Measurements from ENCODE around the gene TRERF1.

The TRERF1 gene

DNA sequence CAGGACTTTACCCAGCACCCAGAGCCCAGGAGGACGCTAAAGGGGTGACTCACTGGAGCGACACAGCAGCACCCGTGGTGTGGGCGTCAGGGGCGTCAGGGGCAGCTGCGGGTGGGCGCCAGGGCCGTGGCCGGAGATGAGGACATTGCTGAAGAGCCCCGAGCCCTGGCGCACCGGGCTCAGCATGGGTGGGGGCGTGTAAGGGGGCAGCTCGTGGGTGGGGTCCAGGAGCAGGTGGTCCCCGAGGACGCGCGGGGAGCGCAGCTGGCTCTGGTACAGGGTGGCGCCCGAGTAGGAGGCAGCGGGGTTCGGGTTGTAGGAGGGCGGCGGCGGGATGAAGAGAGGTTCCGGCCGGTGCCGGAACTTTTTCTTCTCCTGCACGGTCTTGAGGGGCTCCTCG lies 192.4 kb downstream of the TRERF1 start:
- Histone ChIP-seq H3K4me3 (ENCODE audit: low read depth, low read length) (no peak overlapping the region), H3K27ac (ENCODE audit: low read depth, low read length) (no peak overlapping the region), H3K27me3 (ENCODE audit: control insufficient read depth, insufficient read depth, low read length) (no peaks in the 10 kb centered on the region), H3K9me3 (ENCODE audit: control insufficient read depth, insufficient read depth, low read length) (no peaks in the 10 kb centered on the region), H3K9ac (ENCODE audit: low read depth, low read length) (no peak overlapping the region), H3K4me1 (ENCODE audit: control insufficient read depth, insufficient read depth, low read length) (peaks cover 33% of the 10 kb centered on the region), H3K36me3 (ENCODE audit: control insufficient read depth, insufficient read depth, low read length) (peaks cover 24% of the 10 kb centered on the region)

GRCh38 chr6:42257614-42258013 lies 194.1 kb downstream of the TRERF1 start:
- Histone ChIP-seq H3K27ac (ENCODE audit: low read depth, low read length) (peak overlapping the region; percentile 94), H3K4me1 (ENCODE audit: control insufficient read depth, insufficient read depth, low read length) (peaks cover 33% of the 10 kb centered on the region), H3K9me3 (ENCODE audit: control insufficient read depth, insufficient read depth, low read length) (no peaks in the 10 kb centered on the region), H3K9ac (ENCODE audit: low read depth, low read length) (no peak overlapping the region), H3K27me3 (ENCODE audit: control insufficient read depth, insufficient read depth, low read length) (no peaks in the 10 kb centered on the region), H3K4me3 (ENCODE audit: low read depth, low read length) (no peak overlapping the region), H3K36me3 (ENCODE audit: control insufficient read depth, insufficient read depth, low read length) (peaks cover 41% of the 10 kb centered on the region)

DNA sequence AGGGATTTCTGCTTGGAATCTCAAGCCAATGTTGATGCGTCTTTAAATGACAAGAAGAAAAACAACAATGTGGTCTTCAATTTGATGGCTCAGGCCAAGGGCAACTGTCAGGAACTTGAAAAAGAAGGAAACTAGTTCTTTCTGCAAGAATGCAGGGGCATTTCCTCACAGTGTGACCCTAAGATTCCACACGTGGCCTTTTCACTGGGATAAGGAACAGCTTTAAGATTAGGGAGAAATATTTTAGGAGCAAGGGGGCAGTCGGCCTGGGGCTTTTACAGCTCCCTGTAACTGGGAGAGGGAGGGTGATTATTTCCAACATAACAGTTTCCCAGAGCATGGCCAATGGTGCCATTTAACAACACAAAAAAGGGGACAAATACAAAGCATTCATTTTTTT lies 194.7 kb downstream of the TRERF1 start:
- peaks cover 44% of the 10 kb centered on the region for H3K36me3 ChIP-seq (ENCODE audit: control insufficient read depth, insufficient read depth, low read length)

DNA sequence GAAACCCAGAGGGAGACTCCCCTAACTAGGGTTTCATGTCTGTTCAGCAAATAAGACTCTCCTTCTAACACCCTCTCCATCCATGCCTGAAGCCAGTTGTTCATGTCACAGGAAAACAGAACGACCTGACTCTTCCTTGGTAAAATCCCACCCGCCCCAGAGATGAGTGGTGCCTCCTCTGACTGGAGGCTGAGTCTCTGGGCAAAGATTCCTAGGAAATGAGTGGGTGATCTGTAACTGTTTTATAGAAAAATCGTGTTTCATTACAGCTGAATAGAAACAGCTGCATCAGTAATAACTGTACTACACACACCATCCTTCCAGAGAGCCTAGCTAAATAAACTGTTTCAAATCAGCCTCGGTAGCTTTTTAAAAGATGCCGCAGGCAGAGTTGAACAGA lies 196.7 kb downstream of the TRERF1 start:
- H3K27ac ChIP-seq (ENCODE audit: low read depth, low read length): no peak overlapping the region
- H3K36me3 ChIP-seq (ENCODE audit: control insufficient read depth, insufficient read depth, low read length): peaks cover 46% of the 10 kb centered on the region

More for the DNA sequence above, 194.7 kb downstream of the TRERF1 start:
- Histone ChIP-seq H3K4me3 (ENCODE audit: low read depth, low read length) (no peak overlapping the region), H3K4me1 (ENCODE audit: control insufficient read depth, insufficient read depth, low read length) (peaks cover 33% of the 10 kb centered on the region), H3K9ac (ENCODE audit: low read depth, low read length) (no peak overlapping the region), H3K27ac (ENCODE audit: low read depth, low read length) (peak overlapping the region; percentile 94), H3K9me3 (ENCODE audit: control insufficient read depth, insufficient read depth, low read length) (no peaks in the 10 kb centered on the region), H3K27me3 (ENCODE audit: control insufficient read depth, insufficient read depth, low read length) (no peaks in the 10 kb centered on the region)

GRCh38 chr6:42254505-42254904 lies 197.2 kb downstream of the TRERF1 start:
- peaks cover 51% of the 10 kb centered on the region for H3K36me3 ChIP-seq (ENCODE audit: control insufficient read depth, insufficient read depth, low read length)
- peaks cover 23% of the 10 kb centered on the region for H3K4me1 ChIP-seq (ENCODE audit: control insufficient read depth, insufficient read depth, low read length)
- no peak overlapping the region for H3K27ac ChIP-seq (ENCODE audit: low read depth, low read length)
- no peaks in the 10 kb centered on the region for H3K27me3 ChIP-seq (ENCODE audit: control insufficient read depth, insufficient read depth, low read length)
- no peaks in the 10 kb centered on the region for H3K9me3 ChIP-seq (ENCODE audit: control insufficient read depth, insufficient read depth, low read length)
- H3K4me3 ChIP-seq (ENCODE audit: low read depth, low read length): no peak overlapping the region
- H3K9ac ChIP-seq (ENCODE audit: low read depth, low read length): no peak overlapping the region

More for the DNA sequence above, 196.7 kb downstream of the TRERF1 start:
- Histone ChIP-seq H3K9ac (ENCODE audit: low read depth, low read length) (no peak overlapping the region), H3K4me3 (ENCODE audit: low read depth, low read length) (no peak overlapping the region), H3K9me3 (ENCODE audit: control insufficient read depth, insufficient read depth, low read length) (no peaks in the 10 kb centered on the region), H3K27me3 (ENCODE audit: control insufficient read depth, insufficient read depth, low read length) (no peaks in the 10 kb centered on the region), H3K4me1 (ENCODE audit: control insufficient read depth, insufficient read depth, low read length) (peaks cover 25% of the 10 kb centered on the region)

GRCh38 chr6:42251911-42252637 lies 199.7 kb downstream of the TRERF1 start:
- Histone ChIP-seq H3K4me3 (ENCODE audit: low read depth, low read length) (no peak overlapping the region), H3K9me3 (ENCODE audit: control insufficient read depth, insufficient read depth, low read length) (no peaks in the 10 kb centered on the region), H3K36me3 (ENCODE audit: control insufficient read depth, insufficient read depth, low read length) (peaks cover 58% of the 10 kb centered on the region), H3K4me1 (ENCODE audit: control insufficient read depth, insufficient read depth, low read length) (peaks cover 9% of the 10 kb centered on the region), H3K27me3 (ENCODE audit: control insufficient read depth, insufficient read depth, low read length) (no peaks in the 10 kb centered on the region), H3K27ac (ENCODE audit: low read depth, low read length) (no peak overlapping the region), H3K9ac (ENCODE audit: low read depth, low read length) (no peak overlapping the region)

- Histone ChIP-seq H3K9ac (ENCODE audit: low read depth, low read length) (no peak overlapping the region), H3K9me3 (ENCODE audit: control insufficient read depth, insufficient read depth, low read length) (no peaks in the 10 kb centered on the region), H3K36me3 (ENCODE audit: control insufficient read depth, insufficient read depth, low read length) (peaks cover 57% of the 10 kb centered on the region), H3K27ac (ENCODE audit: low read depth, low read length) (no peak overlapping the region), H3K27me3 (ENCODE audit: control insufficient read depth, insufficient read depth, low read length) (no peaks in the 10 kb centered on the region), H3K4me3 (ENCODE audit: low read depth, low read length) (no peak overlapping the region), H3K4me1 (ENCODE audit: control insufficient read depth, insufficient read depth, low read length) (peaks cover 3% of the 10 kb centered on the region)
Observed at GRCh38 chr6:42251500-42251899, 200.2 kb downstream of the TRERF1 start.

DNA sequence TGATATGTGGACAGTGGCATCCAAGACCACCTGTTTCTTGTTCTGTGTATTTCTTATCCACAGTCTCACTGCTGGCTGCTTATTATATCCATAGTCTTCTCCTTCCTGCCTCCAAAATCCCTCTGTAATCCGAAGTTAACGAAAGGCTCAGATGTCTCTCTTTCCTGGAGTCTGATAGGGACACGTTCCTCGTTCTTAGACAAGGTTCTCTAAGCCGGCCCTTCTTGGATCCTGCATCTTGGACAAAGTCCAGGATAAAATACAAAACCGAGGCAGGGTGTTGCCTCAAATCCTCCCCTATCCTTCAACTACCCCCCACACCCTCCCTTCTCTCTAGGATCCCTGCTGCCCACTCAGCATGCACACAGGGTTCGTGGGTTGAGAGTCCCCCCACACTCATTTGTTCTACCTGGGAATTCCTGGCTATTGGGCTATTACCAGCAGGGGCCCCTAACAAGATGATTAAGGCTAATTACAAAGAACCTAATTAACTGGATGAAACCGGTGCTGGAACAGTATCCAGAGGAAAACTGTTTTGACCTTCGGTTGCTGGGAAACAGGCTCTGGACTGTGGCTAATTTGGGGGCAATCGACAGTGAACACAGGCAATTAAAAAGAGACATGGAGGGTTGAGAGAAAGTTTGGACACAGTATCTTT lies 201.3 kb downstream of the TRERF1 start:
- H3K4me1 ChIP-seq (ENCODE audit: control insufficient read depth, insufficient read depth, low read length): no peaks in the 10 kb centered on the region
- no peaks in the 10 kb centered on the region for H3K27me3 ChIP-seq (ENCODE audit: control insufficient read depth, insufficient read depth, low read length)
- no peak overlapping the region for H3K27ac ChIP-seq (ENCODE audit: low read depth, low read length)
- H3K36me3 ChIP-seq (ENCODE audit: control insufficient read depth, insufficient read depth, low read length): peaks cover 56% of the 10 kb centered on the region
- H3K9ac ChIP-seq (ENCODE audit: low read depth, low read length): no peak overlapping the region
- H3K4me3 ChIP-seq (ENCODE audit: low read depth, low read length): no peak overlapping the region
- no peaks in the 10 kb centered on the region for H3K9me3 ChIP-seq (ENCODE audit: control insufficient read depth, insufficient read depth, low read length)

GRCh38 chr6:42249279-42249678 lies 202.4 kb downstream of the TRERF1 start:
- no peak overlapping the region for H3K4me3 ChIP-seq (ENCODE audit: low read depth, low read length)
- no peak overlapping the region for H3K27ac ChIP-seq (ENCODE audit: low read depth, low read length)
- peaks cover 54% of the 10 kb centered on the region for H3K36me3 ChIP-seq (ENCODE audit: control insufficient read depth, insufficient read depth, low read length)
- no peak overlapping the region for H3K9ac ChIP-seq (ENCODE audit: low read depth, low read length)
- no peaks in the 10 kb centered on the region for H3K4me1 ChIP-seq (ENCODE audit: control insufficient read depth, insufficient read depth, low read length)
- no peaks in the 10 kb centered on the region for H3K9me3 ChIP-seq (ENCODE audit: control insufficient read depth, insufficient read depth, low read length)
- no peaks in the 10 kb centered on the region for H3K27me3 ChIP-seq (ENCODE audit: control insufficient read depth, insufficient read depth, low read length)

DNA sequence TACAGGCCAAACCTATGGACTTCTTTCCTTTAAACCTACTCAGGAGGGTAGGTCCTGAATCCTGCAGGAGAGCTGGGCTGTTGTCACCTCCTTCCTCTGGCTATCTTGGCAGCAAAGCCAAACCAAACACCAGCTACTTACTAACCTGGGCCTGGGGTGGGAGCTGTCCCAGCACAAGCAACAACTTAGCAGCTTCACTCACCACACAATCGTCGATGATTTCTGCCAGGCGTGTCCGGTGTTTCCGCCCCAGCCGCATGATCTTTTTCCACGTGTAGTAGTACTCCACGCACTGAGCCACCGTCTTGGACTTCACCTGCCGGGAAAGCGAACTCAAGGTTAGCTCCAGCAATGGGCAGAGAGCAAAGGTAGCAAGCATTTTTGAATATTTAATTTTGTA lies 208.7 kb downstream of the TRERF1 start:
- Histone ChIP-seq H3K36me3 (ENCODE audit: control insufficient read depth, insufficient read depth, low read length) (peaks cover 59% of the 10 kb centered on the region), H3K27me3 (ENCODE audit: control insufficient read depth, insufficient read depth, low read length) (no peaks in the 10 kb centered on the region), H3K9me3 (ENCODE audit: control insufficient read depth, insufficient read depth, low read length) (no peaks in the 10 kb centered on the region), H3K4me3 (ENCODE audit: low read depth, low read length) (no peak overlapping the region), H3K9ac (ENCODE audit: low read depth, low read length) (no peak overlapping the region), H3K4me1 (ENCODE audit: control insufficient read depth, insufficient read depth, low read length) (peaks cover 25% of the 10 kb centered on the region), H3K27ac (ENCODE audit: low read depth, low read length) (peak overlapping the region; percentile 23)

GRCh38 chr6:42241915-42242314 lies 209.8 kb downstream of the TRERF1 start:
- Histone ChIP-seq H3K9ac (ENCODE audit: low read depth, low read length) (peak overlapping the region; percentile 30; the same call in 1 of the 2 replicates), H3K27ac (ENCODE audit: low read depth, low read length) (peak overlapping the region; percentile 80), H3K27me3 (ENCODE audit: control insufficient read depth, insufficient read depth, low read length) (no peaks in the 10 kb centered on the region), H3K4me3 (ENCODE audit: low read depth, low read length) (no peak overlapping the region), H3K36me3 (ENCODE audit: control insufficient read depth, insufficient read depth, low read length) (peaks cover 65% of the 10 kb centered on the region), H3K4me1 (ENCODE audit: control insufficient read depth, insufficient read depth, low read length) (peaks cover 25% of the 10 kb centered on the region), H3K9me3 (ENCODE audit: control insufficient read depth, insufficient read depth, low read length) (no peaks in the 10 kb centered on the region)
